HS-27A (cell line): ENCODE results near the gene SLC24A3.

Source experiments
- DNase-seq: peaks from one replicate; pipeline ENCODE4 v3.0.0-alpha.2; 2012; ENCODE audit warnings: low read depth, missing footprints

The SLC24A3 gene

GRCh38 chr20:19460386-19460785 lies 247.9 kb downstream of the SLC24A3 start:
- DNase-seq: no peak

GRCh38 chr20:19462491-19462890 lies 250.0 kb downstream of the SLC24A3 start:
- DNase-seq: no peak

GRCh38 chr20:19463597-19463996 lies 251.2 kb downstream of the SLC24A3 start:
- no peak for DNase-seq

DNA sequence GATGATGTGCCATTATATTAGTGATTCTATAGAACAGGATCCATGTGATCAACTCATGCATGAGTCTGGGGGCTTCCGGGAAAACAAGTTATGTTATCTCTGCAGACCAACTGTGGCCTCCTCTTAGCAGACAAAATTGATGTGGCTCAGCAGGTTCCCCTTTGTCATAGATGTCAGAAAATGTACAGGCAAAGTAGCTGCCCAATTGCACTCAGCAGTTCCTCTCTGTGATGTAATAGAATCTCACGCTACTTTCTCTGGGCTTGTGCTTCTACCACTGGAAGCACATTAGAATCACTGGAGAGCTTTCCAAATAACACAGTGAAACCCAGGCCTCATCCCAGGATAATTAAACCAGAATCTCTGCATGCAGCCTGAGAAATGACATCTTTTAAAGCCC lies 253.1 kb downstream of the SLC24A3 start:
- no peak for DNase-seq

DNA sequence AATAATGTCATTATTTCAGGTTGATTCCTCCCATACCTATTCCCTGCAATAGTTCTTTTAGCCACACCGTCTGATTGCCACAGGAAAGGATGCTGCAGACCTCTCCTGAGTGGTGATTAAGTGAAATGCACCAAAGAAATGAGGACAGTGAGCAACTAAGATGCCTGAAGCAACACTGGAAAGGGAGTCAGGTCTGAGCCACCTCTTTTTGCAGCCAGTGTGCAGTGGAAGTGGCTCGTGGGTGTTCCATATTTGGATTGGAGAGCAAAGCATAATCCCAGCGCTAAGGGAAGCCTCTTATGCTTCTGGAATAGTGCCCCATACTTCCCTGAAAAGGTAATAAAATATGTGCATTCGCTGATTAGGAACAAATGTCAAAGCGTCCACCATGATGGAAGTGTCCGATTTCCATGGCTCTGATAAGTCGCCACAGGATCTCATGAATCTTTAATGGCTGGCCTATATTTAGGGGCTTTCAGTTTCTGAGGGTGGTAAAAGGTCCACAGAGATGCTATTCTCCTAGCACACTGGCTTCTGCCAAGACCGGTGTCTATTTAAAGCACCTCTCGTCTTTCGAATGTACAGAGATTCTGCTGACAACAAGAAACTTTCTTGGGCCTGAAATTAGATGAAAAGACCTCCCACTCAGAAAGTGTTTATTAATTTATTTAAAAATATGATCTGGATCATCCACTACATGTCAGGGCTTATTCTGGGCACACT lies 253.9 kb downstream of the SLC24A3 start:
- no peak for DNase-seq

DNA sequence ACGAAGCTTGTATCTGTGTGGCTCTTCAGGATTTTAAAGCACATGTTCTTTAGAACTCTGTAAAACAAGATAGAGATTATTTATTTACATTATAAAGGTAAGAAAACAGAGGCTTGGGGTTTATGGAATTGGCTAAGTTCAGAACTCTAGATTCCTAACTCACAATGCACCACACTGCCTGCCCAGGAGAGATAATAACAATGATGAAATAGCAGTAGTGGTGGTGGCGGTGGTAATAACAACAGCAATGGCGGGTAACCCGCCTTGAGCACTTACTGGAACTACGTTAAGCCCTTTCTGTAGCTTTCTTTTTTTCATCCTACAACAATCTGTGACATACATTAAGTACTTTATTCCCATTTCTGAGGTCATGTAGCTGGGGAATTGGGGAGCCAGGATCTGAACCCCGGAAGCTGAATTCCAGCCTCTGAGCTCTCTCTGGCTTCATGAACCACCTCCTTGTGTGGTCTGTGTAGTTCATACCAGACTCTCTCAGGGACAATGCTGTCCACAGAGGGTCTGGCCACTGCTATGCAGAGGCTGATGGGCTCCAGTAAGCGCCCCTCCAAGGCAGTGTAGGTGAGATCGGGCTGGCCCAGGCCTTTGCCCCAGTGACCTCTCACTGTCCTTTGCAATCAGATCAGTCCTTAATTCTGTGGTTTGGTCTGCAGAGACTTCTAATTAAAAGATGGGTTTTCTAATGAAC lies 260.9 kb downstream of the SLC24A3 start:
- DNase-seq: no peak

GRCh38 chr20:19473922-19474286 lies 261.5 kb downstream of the SLC24A3 start:
- no peak for DNase-seq

- DNase-seq: no peak
Measured at GRCh38 chr20:19478320-19478895, 266.0 kb downstream of the SLC24A3 start.

DNA sequence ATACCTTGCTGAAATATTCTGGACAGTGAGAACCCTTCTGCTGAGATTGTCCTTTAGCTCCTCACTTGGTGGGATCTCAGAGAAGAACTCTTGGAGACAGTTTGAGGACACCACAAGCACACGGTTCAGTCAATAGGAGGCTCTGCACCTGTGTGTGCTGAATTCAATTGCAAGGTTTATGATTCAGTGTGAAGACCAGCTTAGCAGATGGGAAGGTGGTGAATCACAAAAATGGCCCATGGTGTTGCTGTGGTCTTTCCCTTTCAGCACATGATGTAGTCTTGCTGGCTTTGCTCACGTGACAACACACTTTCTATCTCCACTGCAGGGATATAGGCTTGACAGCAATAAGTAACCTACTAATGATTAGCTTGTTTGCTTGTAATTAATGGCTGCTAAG lies 270.3 kb downstream of the SLC24A3 start:
- DNase-seq: no peak

GRCh38 chr20:19483309-19483708 lies 270.9 kb downstream of the SLC24A3 start:
- no peak for DNase-seq

GRCh38 chr20:19486446-19486845 lies 274.0 kb downstream of the SLC24A3 start:
- no peak for DNase-seq

DNA sequence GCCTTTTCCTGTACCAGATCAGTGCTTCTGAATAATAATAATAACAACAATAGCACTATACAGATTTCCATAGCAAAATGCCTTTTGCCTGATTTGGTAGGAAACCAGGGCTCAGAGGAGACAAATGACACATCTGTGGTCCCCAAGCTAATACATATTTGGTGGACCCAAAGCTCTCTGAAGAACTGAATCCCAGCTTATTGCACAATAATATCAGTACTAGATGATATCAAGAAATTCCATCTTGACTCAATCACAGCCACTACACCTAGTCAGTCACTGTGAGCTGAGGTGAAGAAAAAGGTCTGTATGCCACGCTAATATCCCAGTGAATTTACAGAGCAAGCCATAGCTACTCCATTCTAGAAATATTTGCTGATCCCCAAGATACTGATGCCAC lies 275.0 kb downstream of the SLC24A3 start:
- DNase-seq: no peak

GRCh38 chr20:19491241-19491640 lies 278.8 kb downstream of the SLC24A3 start:
- DNase-seq: no peak

- DNase-seq: no peak
Measured at GRCh38 chr20:19492116-19492515, 279.7 kb downstream of the SLC24A3 start.

DNA sequence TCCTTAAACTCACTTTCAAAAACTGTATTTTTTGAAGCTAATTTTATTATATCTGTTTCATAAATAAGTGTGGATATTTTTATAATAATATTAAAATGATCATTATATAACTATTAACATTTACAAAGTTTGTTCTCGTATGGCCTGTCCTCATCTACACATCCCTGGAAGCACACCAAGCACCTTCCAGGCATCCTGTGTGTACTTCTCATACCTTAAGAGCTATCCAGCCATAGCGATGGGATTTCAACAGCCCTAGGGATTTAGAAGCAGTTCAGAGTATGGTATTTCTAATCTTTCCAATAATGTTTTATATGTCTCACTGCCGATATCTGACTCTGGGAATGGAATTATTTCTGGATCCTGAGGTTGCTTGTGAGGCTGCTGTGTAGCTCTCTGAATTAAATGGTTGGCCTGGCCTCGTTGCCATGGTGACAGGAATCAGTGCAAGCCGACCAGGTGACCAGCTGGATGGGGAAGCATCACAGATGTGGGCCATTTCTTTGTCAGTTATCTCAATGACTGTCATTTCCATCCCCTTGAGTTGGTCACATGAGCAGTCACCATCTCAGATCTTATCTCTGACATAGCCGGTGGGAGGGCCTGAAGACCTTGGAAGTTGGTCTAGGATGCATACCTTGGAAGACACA lies 280.4 kb downstream of the SLC24A3 start:
- no peak for DNase-seq

DNA sequence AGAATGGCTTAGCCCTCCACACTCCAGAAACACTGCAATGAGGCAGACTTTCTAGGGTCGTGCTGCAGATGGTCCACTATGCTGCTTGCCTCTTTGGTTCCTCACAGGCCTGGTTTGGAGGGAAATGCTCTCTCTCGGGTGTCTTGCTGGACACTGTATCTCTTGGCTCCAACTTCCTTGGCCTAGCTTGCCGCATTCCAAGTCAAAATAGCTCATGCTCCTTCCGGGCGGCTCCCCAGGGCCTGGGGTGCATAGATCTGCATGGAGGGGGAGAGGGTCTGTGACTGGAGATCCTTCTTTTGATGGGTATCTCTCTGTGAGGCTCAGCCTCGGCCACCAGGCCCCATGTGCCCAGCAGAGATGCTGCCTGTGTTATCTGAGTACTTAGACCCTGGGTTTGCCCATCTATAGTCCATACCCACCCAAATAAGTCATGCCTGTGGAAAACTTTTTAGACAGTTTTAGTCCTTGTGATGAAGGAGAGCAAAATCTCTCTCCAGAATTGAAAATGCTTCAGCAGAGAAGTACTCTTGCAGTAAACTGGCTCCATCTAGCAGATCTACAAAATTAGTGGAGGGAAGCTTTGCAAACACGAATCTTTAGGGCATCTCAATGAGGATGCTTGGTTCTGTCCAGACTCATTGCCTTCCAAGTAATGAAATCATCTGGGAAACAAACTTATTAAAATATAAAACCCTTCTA lies 281.5 kb downstream of the SLC24A3 start:
- DNase-seq: no peak

- peak; percentile 49 for DNase-seq
Measured at GRCh38 chr20:19495905-19496703, 283.7 kb downstream of the SLC24A3 start.

DNA sequence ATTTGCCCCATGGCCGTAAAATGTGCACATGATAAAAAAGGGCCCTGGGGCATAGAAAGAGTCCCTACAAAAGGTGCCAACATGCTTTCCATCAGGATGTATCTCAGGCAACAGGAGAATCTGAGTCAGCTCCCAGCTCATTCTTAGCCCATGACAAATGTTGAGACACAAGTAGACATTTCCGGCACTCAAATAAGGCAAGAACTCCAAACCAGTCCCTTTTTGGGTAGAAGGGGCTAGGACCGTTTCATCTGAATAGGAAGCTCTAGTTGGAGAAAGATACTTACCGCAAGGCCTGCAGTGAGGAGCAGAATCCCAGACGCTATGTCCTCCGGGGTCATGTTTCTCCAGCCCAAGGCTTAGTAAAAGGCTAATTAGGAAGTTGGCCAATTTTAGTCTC lies 284.6 kb downstream of the SLC24A3 start:
- peak; percentile 90 for DNase-seq

DNA sequence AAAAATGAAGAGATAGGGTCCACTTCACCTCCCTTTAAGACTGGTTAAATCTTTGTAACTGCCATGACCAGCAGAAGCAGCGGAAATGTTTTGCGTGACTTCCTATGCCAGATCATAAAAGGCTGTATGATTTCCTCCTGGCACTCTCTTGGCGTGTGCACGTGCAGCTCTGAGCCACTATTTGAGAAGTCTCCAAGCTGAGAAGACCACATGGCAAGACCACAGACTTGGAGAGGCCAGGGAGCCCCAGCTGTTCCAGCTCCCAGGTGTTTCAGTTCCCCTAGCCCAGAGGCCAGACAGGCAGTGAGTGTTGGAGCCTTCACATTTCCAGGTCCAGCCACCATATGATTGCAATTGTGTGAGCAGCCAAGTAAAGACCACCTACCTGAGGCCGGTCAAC lies 286.3 kb downstream of the SLC24A3 start:
- DNase-seq: no peak

DNA sequence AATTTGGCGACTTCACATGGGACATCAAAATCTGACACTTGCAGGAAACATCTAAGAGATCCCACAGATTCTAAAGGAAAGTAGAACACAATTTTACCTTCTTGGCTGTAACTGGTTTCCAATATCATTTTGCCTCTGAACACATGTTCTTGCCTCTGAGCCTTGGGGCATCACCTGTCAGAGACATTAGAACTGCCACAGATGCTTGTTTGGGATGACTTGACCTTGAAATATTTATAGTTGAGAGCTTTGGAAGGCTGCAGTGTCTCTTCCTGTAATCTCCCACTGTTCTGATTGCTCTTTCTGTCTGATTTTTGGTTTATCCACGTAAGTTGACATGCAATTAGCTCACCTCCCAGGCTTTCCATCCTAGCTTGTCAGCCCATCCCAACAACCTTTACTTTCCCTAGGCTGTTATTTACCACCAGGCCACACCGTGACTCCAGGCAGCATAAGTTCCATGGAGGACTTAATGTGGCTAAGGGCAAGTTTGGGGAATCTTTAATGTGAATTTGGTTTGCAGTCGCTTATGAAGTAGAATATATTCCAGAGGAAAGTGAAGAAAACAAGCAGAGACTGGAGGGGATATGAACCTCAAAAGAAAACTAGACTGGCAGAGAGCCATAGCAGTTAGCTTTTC lies 289.2 kb downstream of the SLC24A3 start:
- no peak for DNase-seq

GRCh38 chr20:19502169-19502568 lies 289.7 kb downstream of the SLC24A3 start:
- DNase-seq: no peak
